RKO (cell line): ENCODE data around the gene CDC37L1.
"Not testable (repeated sequence)": the region's sequence is repeated elsewhere in the genome, so short reads cannot be mapped to it uniquely, and the experiment has no call there.

ENCODE experiments used
- DNase-seq: peaks from one replicate; pipeline ENCODE4 v3.0.0-alpha.2; 2016; ENCODE audit warnings: low spot score

The CDC37L1 gene

GRCh38 chr9:4679268-4680172, at the start of gene CDC37L1:
Gene CDC37L1 (plus strand): TSS chr9:4679569. CDS start chr9:4679768, 199 bp downstream.
- peak; percentile 96 for DNase-seq

GRCh38 chr9:4630836-4631235, 48.5 kb upstream of the CDC37L1 start:
- DNase-seq, result no peak

- no peak for DNase-seq
Measured at GRCh38 chr9:4638968-4639367, 40.4 kb upstream of the CDC37L1 start.

GRCh38 chr9:4639420-4639819, 39.9 kb upstream of the CDC37L1 start:
- no peak for DNase-seq

- DNase-seq, result peak; percentile 39
Measured at GRCh38 chr9:4640027-4640426, 39.3 kb upstream of the CDC37L1 start.

GRCh38 chr9:4642351-4642750, 37.0 kb upstream of the CDC37L1 start:
- DNase-seq, result no peak

GRCh38 chr9:4654084-4654483, 25.3 kb upstream of the CDC37L1 start:
- no peak for DNase-seq

- DNase-seq, result no peak
Measured at GRCh38 chr9:4654538-4654937, 24.8 kb upstream of the CDC37L1 start.

- not testable (repeated sequence) for DNase-seq
Measured at GRCh38 chr9:4656196-4656595, 23.2 kb upstream of the CDC37L1 start.

- DNase-seq, result no peak
Measured at GRCh38 chr9:4656621-4657020, 22.7 kb upstream of the CDC37L1 start.

- no peak for DNase-seq
Measured at GRCh38 chr9:4657426-4658159, 21.8 kb upstream of the CDC37L1 start.

- DNase-seq, result not testable (repeated sequence)
Measured at GRCh38 chr9:4660665-4661064, 18.7 kb upstream of the CDC37L1 start.

GRCh38 chr9:4661165-4661564, 18.2 kb upstream of the CDC37L1 start:
- peak; percentile 38 for DNase-seq

GRCh38 chr9:4661611-4662010, 17.8 kb upstream of the CDC37L1 start:
- no peak for DNase-seq

- DNase-seq, result peak; percentile 90
Measured at GRCh38 chr9:4662108-4662988, 17.0 kb upstream of the CDC37L1 start, which contains the start of gene PLPP6. Gene PLPP6 (plus strand): TSS chr9:4662294. CDS start chr9:4662376, 82 bp downstream.

GRCh38 chr9:4662989-4663792, 16.2 kb upstream of the CDC37L1 start:
- DNase-seq, result peak; percentile 88

- peak; percentile 55 for DNase-seq
Measured at GRCh38 chr9:4663956-4664355, 15.4 kb upstream of the CDC37L1 start.

GRCh38 chr9:4665357-4665756, 14.0 kb upstream of the CDC37L1 start:
- DNase-seq, result peak; percentile 93

- peak; percentile 79 for DNase-seq
Measured at GRCh38 chr9:4666042-4666699, 13.2 kb upstream of the CDC37L1 start, which contains the start of gene SPATA6L. Gene SPATA6L (minus strand): TSS chr9:4666480. CDS start chr9:4666250, 230 bp downstream.

GRCh38 chr9:4667681-4668080, 11.7 kb upstream of the CDC37L1 start:
- DNase-seq, result no peak
